Measurements from ENCODE around the gene PRKAB1. TPM values are rescaled to one million over a fixed set of nuclear protein-coding genes. Genes with fewer than 3 reads are reported as not detected.

The PRKAB1 gene
- total RNA-seq, 1 experiment from 2014 or later, result 42.2 TPM

GRCh38 chr12:119672194-119672593, 4.3 kb downstream of the PRKAB1 start:
- Histone ChIP-seq H4K5ac (ENCODE audit: insufficient read length, low read depth, low read length) (no peak overlapping the region), H3K9ac (ENCODE audit: extremely low read depth, insufficient read length, low read length) (no peak overlapping the region), H2BK5ac (ENCODE audit: insufficient read length, low read length) (no peak overlapping the region), H3K9me3 (ENCODE audit: control insufficient read depth, low read depth, low read length) (no peaks in the 10 kb centered on the region), H3K27ac (ENCODE audit: insufficient read length, low read depth, low read length) (no peak overlapping the region), H3K14ac (ENCODE audit: insufficient read depth, low read length) (no peak overlapping the region), H3K4me2 (ENCODE audit: insufficient read depth, insufficient read length, low read length) (no peak overlapping the region), H3K56ac (ENCODE audit: insufficient read length, low read depth, low read length) (no peak overlapping the region), H3K18ac (ENCODE audit: insufficient read length, low read depth, low read length) (no peak overlapping the region), H2AK5ac (ENCODE audit: insufficient read length, low read length) (no peak overlapping the region), H2BK20ac (ENCODE audit: low read depth, low read length, poor library complexity, severe bottlenecking) (no peak overlapping the region), H3K23ac (ENCODE audit: insufficient read length, low read depth, low read length) (no peak overlapping the region), H3K23me2 (ENCODE audit: insufficient read length, low read depth, low read length, poor library complexity, severe bottlenecking) (no peaks in the 10 kb centered on the region), H3K4me1 (ENCODE audit: insufficient read depth, low read length) (no peaks in the 10 kb centered on the region), H4K91ac (ENCODE audit: insufficient read length, low read depth, low read length) (no peak overlapping the region), H3K4ac (ENCODE audit: low read depth, low read length) (no peak overlapping the region), H2BK120ac (ENCODE audit: low read depth, low read length, poor library complexity, severe bottlenecking) (no peak overlapping the region), H3T11ph (ENCODE audit: low read length) (no peak overlapping the region), H4K20me1 (ENCODE audit: control insufficient read depth, insufficient read depth, insufficient read length) (no peaks in the 10 kb centered on the region), H2AFZ (ENCODE audit: low read length) (no peak overlapping the region), H3K79me1 (ENCODE audit: insufficient read depth, low read depth, low read length, poor library complexity, severe bottlenecking) (peaks cover 4% of the 10 kb centered on the region), H3K79me2 (ENCODE audit: insufficient read depth, low read length) (no peaks in the 10 kb centered on the region), H4K8ac (replicated peaks; ENCODE audit: insufficient read length, low read depth, low read length) (no peak overlapping the region), H2BK12ac (ENCODE audit: insufficient read length, low read depth, low read length) (no peak overlapping the region), H3K27me3 (ENCODE audit: insufficient read depth, low read length) (no peaks in the 10 kb centered on the region), H2BK15ac (ENCODE audit: low read depth, low read length) (no peak overlapping the region)
- no peak for DNase-seq
- Mint-ChIP-seq H3K4me3 (no peak overlapping the region), H3K27ac (no peak overlapping the region), H3K9me3 (no peaks in the 10 kb centered on the region), H3K4me1 (peaks cover 7 to 11% of the 10 kb centered on the region in 2 experiments), H3K36me3 (ENCODE audit: insufficient read depth in 1 of 3, low read depth in 3 of 3) (peaks cover 49 to 79% (median 72%) of the 10 kb centered on the region in 3 experiments), H3K27me3 (ENCODE audit: low read depth) (no peaks in the 10 kb centered on the region)
- no CpG with 5 or more reads among the region's 8 CpGs for WGBS (ENCODE audit: extremely low coverage, insufficient read length, low lambda C conversion rate)
- no peak for TF ChIP-seq CTCF (conservative IDR thresholded peaks at IDR 0.05)

All from H9 (cell line).